ENCODE results near the gene KRT84.
"Not testable (repeated sequence)": the region's sequence is repeated elsewhere in the genome, so short reads cannot be mapped to it uniquely, and the experiment has no call there.

The KRT84 gene

DNA sequence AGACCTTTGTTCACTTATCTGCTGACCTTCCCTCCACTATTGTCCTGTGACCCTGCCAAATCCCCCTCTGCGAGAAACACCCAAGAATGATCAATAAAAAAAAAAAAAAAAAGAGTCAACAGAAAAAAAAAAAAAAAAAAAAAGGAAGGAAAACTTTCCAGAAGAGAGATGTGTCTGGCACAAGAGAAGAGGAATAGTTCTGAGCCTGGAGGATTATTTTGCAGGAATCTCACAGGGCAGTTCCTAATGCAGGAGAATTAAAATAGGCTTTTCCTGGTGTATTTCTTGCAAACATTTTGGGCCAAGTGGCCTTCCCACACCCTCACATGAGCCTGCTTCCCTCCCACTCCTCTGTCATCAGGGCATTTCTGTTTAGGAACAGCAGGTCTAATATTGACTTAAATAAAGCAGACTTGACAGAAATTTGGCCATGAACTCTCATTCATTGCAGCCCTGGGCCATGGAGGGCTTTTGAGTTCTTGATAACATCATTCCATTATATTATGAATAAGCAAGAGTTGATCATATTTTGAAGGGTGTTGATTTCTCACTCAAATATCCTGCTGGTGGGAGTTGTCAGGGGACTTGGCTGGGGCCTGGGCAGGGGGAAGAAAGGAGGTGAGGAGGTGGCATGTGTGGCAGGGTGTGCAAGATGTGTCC is 25.3 kb upstream of the KRT84 start:
- not testable (repeated sequence) for DNase-seq (ENCODE audit: low read depth)

- no peak for DNase-seq (ENCODE audit: low read depth)
Measured at GRCh38 chr12:52407918-52408317, 22.5 kb upstream of the KRT84 start.

GRCh38 chr12:52405922-52406385 is 20.5 kb upstream of the KRT84 start, which contains the start of gene KRT82:
TSS of gene KRT82 (minus strand) at chr12:52406335. CDS start at chr12:52406277, 58 bp downstream.
- no peak for DNase-seq (ENCODE audit: low read depth)

GRCh38 chr12:52404951-52405350 is 19.5 kb upstream of the KRT84 start:
- no peak for DNase-seq (ENCODE audit: low read depth)

DNA sequence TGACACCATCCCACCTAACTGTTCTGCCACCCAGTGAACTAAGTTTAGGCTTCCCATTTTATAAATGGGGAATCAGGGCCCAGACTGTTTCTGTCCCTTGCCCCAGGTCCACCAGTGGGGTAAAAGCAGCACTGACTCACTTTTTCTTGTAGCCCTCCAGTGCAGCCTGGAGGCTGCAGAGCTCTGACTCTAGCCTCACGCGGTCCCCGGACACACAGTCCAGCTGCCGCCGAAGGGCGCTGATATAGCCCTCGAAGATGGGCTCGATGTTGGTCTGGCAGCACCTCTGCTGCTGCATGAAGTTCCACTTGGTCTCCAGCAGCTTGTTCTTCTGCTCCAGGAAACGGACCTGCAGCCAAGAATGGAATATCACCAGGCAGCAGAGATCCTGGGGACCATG is 18.1 kb upstream of the KRT84 start:
- no peak for DNase-seq (ENCODE audit: low read depth)

GRCh38 chr12:52402873-52403540 is 17.6 kb upstream of the KRT84 start:
- DNase-seq (ENCODE audit: low read depth): no peak

- DNase-seq (ENCODE audit: low read depth): no peak
Measured at GRCh38 chr12:52402377-52402776, 16.9 kb upstream of the KRT84 start.

- no peak for DNase-seq (ENCODE audit: low read depth)
Measured at GRCh38 chr12:52401926-52402325, 16.5 kb upstream of the KRT84 start.

GRCh38 chr12:52401526-52401925 is 16.1 kb upstream of the KRT84 start:
- no peak for DNase-seq (ENCODE audit: low read depth)

DNA sequence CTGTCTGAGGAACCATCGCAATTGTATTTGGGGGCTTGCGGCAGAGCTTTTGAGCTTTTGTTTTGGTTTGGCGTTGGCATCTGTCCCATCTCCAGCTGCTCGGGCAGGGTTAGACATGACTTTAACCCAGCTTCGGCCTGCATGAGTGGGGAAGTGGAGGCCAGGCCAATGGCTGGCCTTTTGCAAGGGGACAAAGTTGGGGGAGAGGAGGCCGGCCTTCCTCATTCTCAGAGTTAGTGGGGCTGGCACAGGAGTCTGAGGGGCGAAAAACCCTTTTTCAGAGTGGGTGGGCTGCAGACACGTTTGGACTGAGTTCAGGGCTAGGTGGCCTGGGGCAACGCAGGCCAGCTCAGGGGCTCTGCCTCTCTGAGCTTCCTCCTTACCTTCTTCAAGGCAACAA is 15.5 kb upstream of the KRT84 start:
- DNase-seq (ENCODE audit: low read depth): no peak

GRCh38 chr12:52399756-52400155 is 14.3 kb upstream of the KRT84 start:
- DNase-seq (ENCODE audit: low read depth): no peak

- DNase-seq (ENCODE audit: low read depth): no peak
Measured at GRCh38 chr12:52398176-52398575, 12.7 kb upstream of the KRT84 start.

- no peak for DNase-seq (ENCODE audit: low read depth)
Measured at GRCh38 chr12:52396656-52397055, 11.2 kb upstream of the KRT84 start.

- no peak for DNase-seq (ENCODE audit: low read depth)
Measured at GRCh38 chr12:52395761-52396434, 10.4 kb upstream of the KRT84 start.

- DNase-seq (ENCODE audit: low read depth): no peak
Measured at GRCh38 chr12:52394836-52395405, 9.5 kb upstream of the KRT84 start.

DNA sequence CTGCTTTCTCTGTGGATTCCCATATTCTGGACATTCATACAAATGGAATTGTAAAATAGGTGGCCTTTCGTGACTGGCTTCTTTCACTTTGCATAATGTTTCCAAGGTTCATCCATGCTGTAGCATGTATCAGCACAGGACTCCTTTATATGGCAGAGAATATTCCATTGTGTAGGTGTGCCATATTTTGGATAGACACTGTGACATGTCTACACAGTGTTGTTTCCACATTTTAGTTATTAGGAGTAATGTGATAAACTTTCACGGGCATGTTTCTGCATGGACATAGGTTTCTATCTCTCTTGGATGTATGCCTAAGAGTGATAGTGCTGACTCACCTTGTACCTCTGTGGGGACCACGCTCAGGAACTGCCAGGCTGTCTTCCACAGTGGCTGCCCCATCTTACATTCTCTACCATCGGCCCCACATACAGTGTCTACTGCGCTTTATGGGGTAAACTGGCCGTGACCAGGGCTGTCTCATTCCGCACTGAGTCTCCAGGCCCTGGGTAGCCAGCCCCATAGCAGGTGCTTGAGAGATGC is 7.1 kb upstream of the KRT84 start:
- DNase-seq (ENCODE audit: low read depth): no peak

DNA sequence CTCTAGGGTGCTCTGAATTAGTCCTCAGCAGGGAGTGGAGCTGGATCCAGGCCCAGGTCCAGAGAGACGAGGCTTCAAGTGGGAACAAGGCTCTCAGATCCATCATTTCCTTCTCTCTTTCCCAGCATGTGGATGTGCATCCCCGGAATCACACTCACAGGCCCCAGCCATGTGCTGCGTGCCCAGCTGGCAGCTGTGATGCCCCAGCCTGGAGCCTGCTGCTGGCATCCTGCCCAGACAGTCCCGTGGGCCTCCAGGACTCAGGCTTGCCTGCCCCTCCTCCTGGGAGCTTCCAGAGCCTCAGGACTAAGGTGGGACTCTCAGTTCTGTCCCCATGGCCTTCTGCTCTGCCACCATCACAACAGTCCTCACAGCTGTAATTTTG is 6.2 kb upstream of the KRT84 start:
- no peak for DNase-seq (ENCODE audit: low read depth)

GRCh38 chr12:52390739-52391617 is 5.5 kb upstream of the KRT84 start:
- no peak for DNase-seq (ENCODE audit: low read depth)

DNA sequence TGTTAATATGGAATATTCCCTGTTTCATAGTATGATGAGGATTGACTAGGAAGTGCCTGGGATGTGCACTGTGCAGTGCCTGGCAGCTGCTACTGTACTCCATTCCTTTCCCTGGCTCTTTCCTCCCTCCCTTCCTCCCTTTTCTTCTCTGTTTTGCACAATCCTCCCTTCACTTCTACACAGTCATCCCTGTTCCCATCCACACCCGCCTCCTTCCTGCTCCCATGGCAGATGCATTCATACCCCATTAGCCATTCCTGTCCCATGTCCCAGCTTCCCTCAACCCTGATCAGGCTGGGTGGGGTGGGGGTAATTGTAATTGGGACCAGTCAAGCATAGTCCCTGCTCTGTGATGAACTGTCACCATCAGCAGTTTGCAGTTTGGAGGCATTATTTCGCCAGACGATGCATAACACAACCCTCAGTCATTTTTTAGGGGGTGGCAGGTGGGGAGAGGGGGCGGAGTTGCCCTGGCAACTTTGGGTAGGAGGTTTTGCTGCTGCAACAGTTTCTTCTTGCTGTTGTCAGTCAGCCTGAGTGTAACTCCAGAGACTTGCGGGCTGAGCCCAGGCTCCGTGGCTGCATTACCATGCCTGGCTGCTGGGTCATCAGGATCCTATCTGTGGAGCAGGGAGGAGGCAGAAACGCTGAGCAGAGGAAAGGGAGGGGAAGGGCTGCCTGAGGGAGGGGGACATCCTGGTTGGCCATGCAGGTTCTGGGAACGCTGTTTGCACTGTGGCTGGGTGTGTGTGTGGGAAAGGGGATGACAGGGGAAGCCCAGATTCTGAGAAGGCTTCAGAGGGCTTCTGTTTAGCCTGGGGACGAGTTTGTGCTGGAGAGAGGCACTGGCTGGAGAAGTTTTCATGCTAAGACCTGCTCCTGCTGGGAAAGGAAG is 4.1 kb upstream of the KRT84 start:
- no peak for DNase-seq (ENCODE audit: low read depth)

DNA sequence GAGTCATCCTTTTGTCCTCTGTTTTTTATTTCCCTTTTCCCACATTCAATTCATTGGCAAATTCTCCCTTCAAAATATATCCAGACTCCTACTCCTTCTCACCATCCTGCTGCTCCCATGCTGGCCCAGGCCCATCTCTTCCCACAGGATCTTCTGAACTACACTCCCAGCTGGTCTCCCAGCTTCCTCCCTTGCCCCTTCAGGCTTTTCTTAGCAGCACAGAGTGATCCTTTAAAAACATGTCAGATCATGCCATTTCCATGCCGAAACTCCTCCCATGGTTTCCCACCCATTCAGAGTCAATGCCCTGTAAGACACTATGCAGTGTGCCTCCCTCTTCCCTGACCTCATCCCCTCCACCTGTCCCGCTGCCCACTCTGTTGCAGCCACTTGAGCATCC is 2.4 kb upstream of the KRT84 start:
- DNase-seq (ENCODE audit: low read depth): no peak

DNA sequence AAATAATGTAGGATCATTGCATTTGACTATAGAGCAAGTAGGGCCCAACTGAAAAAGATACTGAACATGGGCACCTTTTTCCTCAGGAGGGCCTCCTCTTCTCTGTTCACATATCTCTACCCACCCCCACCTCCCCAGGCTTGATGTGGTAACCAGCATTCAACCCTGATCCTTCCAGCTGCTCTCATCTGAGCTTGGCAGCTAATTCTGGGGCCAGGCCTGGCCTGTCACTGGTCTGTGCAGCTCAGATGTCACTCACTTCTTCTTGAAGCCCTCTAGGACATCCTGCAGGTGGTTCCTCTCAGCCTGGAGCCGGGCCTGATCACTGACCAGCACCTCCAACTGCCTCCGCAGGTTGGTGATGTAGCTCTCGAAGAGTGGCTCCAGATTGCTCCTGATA is 2.1 kb downstream of the KRT84 start:
- DNase-seq (ENCODE audit: low read depth): no peak

All from activated T-cell treated with anti-CD3 and anti-CD28 coated beads for 48 hours (primary cell).